ENCODE results near the gene SMIM8. TPM values are rescaled to one million over a fixed set of nuclear protein-coding genes. Genes with fewer than 3 reads are reported as not detected.

The SMIM8 gene
- total and polyA plus RNA-seq, 10 donors = 4.2 to 18.6 (median 11.9) TPM

- H3K4me3 ChIP-seq = no peak overlapping the region
- peaks cover 0 to 31% (median 20%) of the 10 kb centered on the region in 8 donors for H3K9me3 ChIP-seq
- no peak overlapping the region for H3K27ac ChIP-seq
- H3K4me1 ChIP-seq = no peaks in the 10 kb centered on the region
- no peaks in the 10 kb centered on the region for H3K27me3 ChIP-seq (replicated peaks in 1 of 7)
- peaks cover 0 to 8% (median 0%) of the 10 kb centered on the region in 6 donors for H3K36me3 ChIP-seq
- WGBS, 5 donors = 85 to 90% (median 89%) methylated on average over 3 of the region's 3 CpGs
- intact Hi-C loops (cut with DNase I; ENCODE audit: low total_unique reads) = no loop called here
- TF ChIP-seq POLR2AphosphoS5 (IDR thresholded peaks at IDR 0.05) = no peak
- no peak for TF ChIP-seq CTCF (IDR thresholded peaks at IDR 0.05 in 8 of 11, conservative IDR thresholded peaks at IDR 0.05 in 3 of 11)
- TF ChIP-seq POLR2A (IDR thresholded peaks at IDR 0.05) = no peak
- no peak for DNase-seq
These were observed 44.5 kb downstream of the SMIM8 start for GRCh38 chr6:87366899-87367298.

- Histone ChIP-seq H3K4me3 (no peak overlapping the region), H3K27me3 (replicated peaks in 1 of 7) (no peaks in the 10 kb centered on the region), H3K4me1 (peaks cover 0 to 1% (median 0%) of the 10 kb centered on the region in 6 donors), H3K27ac (no peak overlapping the region), H3K9me3 (peaks cover 0 to 19% (median 15%) of the 10 kb centered on the region in 8 donors), H3K36me3 (no peaks in the 10 kb centered on the region)
- 93 to 97% (median 96%) methylated on average over 2 of the region's 2 CpGs for WGBS, 5 donors
- TF ChIP-seq CTCF (IDR thresholded peaks at IDR 0.05 in 8 of 11, conservative IDR thresholded peaks at IDR 0.05 in 3 of 11) (no peak), POLR2AphosphoS5 (IDR thresholded peaks at IDR 0.05) (no peak), POLR2A (IDR thresholded peaks at IDR 0.05) (no peak)
- DNase-seq = no peak
- intact Hi-C loops (cut with DNase I; ENCODE audit: low total_unique reads) = no loop called here
These were observed 51.0 kb downstream of the SMIM8 start for GRCh38 chr6:87373377-87373776.

- 94 to 99% (median 96%) methylated on average over 2 of the region's 2 CpGs for WGBS, 5 donors
- H3K4me3 ChIP-seq = no peak overlapping the region
- peaks cover 0 to 9% (median 0%) of the 10 kb centered on the region in 6 donors for H3K4me1 ChIP-seq
These were observed 52.9 kb downstream of the SMIM8 start for GRCh38 chr6:87375315-87375714.

GRCh38 chr6:87376643-87377042, 54.3 kb downstream of the SMIM8 start:
- H3K27me3 ChIP-seq (replicated peaks in 1 of 7) = no peaks in the 10 kb centered on the region
- intact Hi-C loops (cut with DNase I; ENCODE audit: low total_unique reads) = no loop called here

More at GRCh38 chr6:87375315-87375714, 52.9 kb downstream of the SMIM8 start:
- Histone ChIP-seq H3K36me3 (no peaks in the 10 kb centered on the region), H3K27ac (no peak overlapping the region), H3K9me3 (peaks cover 0 to 9% (median 5%) of the 10 kb centered on the region in 8 donors), H3K27me3 (replicated peaks in 1 of 7) (no peaks in the 10 kb centered on the region)
- TF ChIP-seq CTCF (IDR thresholded peaks at IDR 0.05 in 8 of 11, conservative IDR thresholded peaks at IDR 0.05 in 3 of 11) = no peak
- TF ChIP-seq POLR2AphosphoS5 (IDR thresholded peaks at IDR 0.05) = no peak
- no peak for TF ChIP-seq POLR2A (IDR thresholded peaks at IDR 0.05)
- DNase-seq = no peak
- intact Hi-C loops (cut with DNase I; ENCODE audit: low total_unique reads) = no loop called here

More at GRCh38 chr6:87376643-87377042, 54.3 kb downstream of the SMIM8 start:
- Histone ChIP-seq H3K9me3 (peaks cover 0 to 9% (median 5%) of the 10 kb centered on the region in 8 donors), H3K4me3 (no peak overlapping the region), H3K27ac (no peak overlapping the region), H3K36me3 (no peaks in the 10 kb centered on the region), H3K4me1 (peaks cover 0 to 9% (median 0%) of the 10 kb centered on the region in 6 donors)
- 86 to 96% (median 93%) methylated on average over 2 of the region's 2 CpGs for WGBS, 5 donors
- no peak for DNase-seq
- no peak for TF ChIP-seq POLR2AphosphoS5 (IDR thresholded peaks at IDR 0.05)
- TF ChIP-seq CTCF (IDR thresholded peaks at IDR 0.05 in 8 of 11, conservative IDR thresholded peaks at IDR 0.05 in 3 of 11) = no peak
- no peak for TF ChIP-seq POLR2A (IDR thresholded peaks at IDR 0.05)

Measured in spleen (tissue), 11 donors.